K562 treated with DMSO at 1 percent for 48 hours (cell line): ENCODE measurements around the gene COIL. TPM values are rescaled to one million over a fixed set of nuclear protein-coding genes. Genes with fewer than 3 reads are reported as not detected.

Source experiments
- total RNA-seq: library from RNA; unstranded; fragments of 300-600 nt; gene quantifications from 2 replicates; pipeline ENCODE4 v1.2.3, GENCODE V29; 2022; ENCODE audit warnings: low replicate concordance; ENCODE audit errors: extremely low read depth

COIL gene
- not detected in 2 replicates for total RNA-seq

GRCh38 chr17:56960596-56961538 is at the start of gene COIL:
TSS of gene COIL (minus strand) at chr17:56961050. CDS start at chr17:56961019, 31 bp downstream.

GRCh38 chr17:56977673-56978395 is 17.0 kb upstream of the COIL start, which contains the start of gene SCPEP1:
TSS of gene SCPEP1 (plus strand) at chr17:56978131. CDS start at chr17:56978160, 29 bp downstream.

GRCh38 chr17:56913867-56914580 is 46.8 kb downstream of the COIL start, which contains the start of gene TRIM25:
TSS of gene TRIM25 (minus strand) at chr17:56914049. CDS start at chr17:56913988, 61 bp downstream.

Other genes with a start within 250 kb of the COIL start
- not detected in 2 replicates for gene C17orf67, start 127.1 kb downstream of the COIL start, total RNA-seq
- gene DGKE, start 126.9 kb downstream of the COIL start, total RNA-seq: not detected in 2 replicates
- gene TRIM25, start 47.0 kb downstream of the COIL start, total RNA-seq: not detected in 2 replicates
- not detected in 2 replicates for gene SCPEP1, start 17.1 kb upstream of the COIL start, total RNA-seq
- not detected in 2 replicates for gene AKAP1, start 124.2 kb upstream of the COIL start, total RNA-seq